GM12872 (cell line): ENCODE data around the gene RABEP2.

ENCODE experiments used
- TF ChIP-seq, protein P1 (sequence below): IDR thresholded peaks from 3 replicates; pipeline ENCODE4 v1.5.1; 2011; ENCODE audit warnings: low read depth, mild to moderate bottlenecking, low read length, moderate library complexity; ENCODE audit not compliant: insufficient read depth

The RABEP2 gene

DNA sequence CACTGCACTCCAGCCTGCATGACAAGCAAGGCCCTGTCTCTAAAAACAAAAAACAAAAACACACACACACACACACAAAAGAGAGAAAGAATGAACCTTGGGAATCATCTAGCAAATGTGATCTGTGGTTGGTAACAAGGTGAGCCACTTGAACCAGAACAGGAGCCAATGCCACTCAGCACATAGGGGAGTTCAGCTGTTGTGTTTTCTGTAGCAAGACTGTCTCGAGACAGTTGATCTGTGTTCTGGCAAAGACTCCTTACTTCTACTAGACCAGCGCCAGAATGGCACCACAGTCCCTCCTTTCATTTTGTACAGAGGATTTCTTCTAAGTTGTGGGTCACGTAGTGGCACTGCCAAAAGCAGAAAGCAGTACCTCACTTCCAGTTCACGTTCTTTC lies 26.1 kb downstream of the RABEP2 start:
- TF ChIP-seq, protein P1, sequence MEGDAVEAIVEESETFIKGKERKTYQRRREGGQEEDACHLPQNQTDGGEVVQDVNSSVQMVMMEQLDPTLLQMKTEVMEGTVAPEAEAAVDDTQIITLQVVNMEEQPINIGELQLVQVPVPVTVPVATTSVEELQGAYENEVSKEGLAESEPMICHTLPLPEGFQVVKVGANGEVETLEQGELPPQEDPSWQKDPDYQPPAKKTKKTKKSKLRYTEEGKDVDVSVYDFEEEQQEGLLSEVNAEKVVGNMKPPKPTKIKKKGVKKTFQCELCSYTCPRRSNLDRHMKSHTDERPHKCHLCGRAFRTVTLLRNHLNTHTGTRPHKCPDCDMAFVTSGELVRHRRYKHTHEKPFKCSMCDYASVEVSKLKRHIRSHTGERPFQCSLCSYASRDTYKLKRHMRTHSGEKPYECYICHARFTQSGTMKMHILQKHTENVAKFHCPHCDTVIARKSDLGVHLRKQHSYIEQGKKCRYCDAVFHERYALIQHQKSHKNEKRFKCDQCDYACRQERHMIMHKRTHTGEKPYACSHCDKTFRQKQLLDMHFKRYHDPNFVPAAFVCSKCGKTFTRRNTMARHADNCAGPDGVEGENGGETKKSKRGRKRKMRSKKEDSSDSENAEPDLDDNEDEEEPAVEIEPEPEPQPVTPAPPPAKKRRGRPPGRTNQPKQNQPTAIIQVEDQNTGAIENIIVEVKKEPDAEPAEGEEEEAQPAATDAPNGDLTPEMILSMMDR = no peak

DNA sequence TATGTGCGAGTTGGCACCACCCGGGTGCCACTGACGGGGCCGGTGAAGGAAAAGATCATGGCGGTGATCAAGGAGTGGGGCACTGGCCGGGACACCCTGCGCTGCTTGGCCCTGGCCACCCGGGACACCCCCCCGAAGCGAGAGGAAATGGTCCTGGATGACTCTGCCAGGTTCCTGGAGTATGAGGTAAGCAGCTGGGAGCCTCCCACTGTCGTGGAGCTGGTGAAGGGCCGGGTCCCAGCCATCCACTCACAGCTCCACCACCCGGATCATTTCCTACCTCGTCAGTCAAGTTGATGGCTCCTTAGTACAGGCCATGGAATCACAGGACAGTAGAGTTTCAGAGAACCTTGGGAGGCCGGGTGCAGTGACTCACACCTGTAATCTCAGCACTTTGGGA lies 26.8 kb downstream of the RABEP2 start:
- TF ChIP-seq, protein P1 = no peak

DNA sequence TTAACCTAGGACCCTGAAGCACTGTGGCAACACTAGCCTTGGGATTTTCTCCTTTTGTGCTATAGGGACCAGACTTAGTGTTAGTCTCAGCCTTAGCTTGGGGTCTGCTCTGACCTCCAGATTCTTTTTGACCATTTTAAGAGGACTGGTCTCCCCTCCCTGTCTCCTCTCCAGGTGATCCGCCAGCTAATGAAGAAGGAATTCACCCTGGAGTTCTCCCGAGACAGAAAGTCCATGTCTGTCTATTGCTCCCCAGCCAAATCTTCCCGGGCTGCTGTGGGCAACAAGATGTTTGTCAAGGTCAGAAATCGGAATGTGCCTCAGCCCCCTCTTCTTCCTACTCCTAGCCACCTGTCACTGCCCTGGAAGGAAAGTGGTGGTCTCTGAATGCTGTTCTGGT lies 27.2 kb downstream of the RABEP2 start:
- TF ChIP-seq, protein P1 = no peak

DNA sequence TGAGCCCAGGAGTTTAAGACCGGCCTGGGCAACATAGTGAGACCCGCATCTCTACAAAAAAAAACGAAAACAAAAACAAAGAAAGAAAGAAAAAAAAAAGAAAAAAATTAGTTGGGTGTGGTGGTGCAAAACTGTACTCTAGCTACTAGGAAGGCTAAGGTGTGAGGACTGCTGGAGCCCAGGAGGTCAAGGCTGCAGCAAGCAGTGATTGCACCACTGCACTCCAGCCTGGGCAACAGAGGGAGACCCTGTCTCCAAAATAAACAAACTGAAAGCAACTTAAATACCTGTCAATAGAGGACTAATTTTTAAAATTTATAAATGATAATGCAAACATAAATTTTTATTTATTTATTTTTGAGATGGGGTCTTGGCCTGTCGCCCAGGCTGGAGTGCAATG lies 29.4 kb downstream of the RABEP2 start:
- TF ChIP-seq, protein P1 = no peak

DNA sequence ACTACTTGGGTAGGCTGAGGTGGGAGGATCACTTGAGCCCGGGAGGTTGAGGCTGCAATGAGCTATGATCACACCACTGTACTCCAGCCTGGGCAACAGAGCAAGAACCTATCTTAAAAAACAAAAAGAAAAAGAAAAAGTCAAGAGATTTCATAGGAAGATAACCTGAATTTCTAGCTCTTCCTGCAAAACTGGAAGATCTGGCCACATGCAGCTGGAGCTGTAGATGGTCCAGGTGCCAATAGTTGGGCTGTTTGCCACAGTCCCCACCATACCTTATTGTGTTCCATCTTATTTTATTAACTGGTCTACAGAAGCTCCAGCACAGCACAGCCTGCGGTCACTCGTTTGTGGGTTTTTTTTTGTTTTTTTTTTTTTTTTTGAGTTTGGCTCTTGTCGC lies 31.7 kb downstream of the RABEP2 start:
- TF ChIP-seq, protein P1 = no peak

DNA sequence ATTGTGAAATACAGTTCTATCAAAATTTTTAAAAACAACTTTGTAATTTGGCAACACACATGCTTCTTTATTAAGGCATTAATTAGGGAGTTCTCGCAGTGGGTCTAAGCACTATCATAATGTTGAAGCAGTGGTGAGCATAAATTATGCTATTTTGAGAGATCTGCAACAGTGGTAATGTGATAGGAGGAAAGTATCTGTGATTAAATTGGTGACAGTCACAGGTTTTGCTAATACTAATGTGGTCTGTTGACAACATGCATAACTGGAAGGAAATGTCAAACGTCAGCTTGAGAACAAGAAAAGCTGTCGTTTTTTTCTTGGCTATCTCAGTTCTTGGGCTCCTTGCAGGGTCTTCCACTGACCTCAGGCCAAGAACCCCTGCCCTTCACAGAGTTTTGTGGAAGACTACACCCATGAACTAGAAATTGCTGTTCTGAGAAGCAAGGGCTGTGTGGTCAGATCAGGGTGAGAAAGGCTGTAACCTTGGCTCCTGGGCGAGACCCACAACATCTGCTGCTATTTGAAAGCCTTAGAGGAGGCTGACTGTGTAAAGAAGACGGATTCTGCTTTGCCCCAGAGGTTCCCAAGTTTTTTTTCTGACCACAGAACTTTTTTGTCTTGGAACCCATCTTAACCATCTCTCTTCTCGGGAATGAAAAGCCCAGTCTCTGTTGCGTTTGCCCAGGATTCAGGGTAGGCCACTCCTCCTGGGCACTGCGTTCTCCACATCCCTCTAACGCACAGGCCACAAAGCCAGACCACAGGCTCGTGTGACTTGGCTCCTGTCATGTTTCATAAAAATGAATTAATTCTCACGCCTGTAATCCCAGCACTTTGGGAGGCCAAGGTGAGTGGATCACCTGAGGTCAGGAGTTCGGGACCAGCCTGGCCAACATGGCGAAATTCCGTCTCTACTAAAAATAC lies 32.8 kb downstream of the RABEP2 start:
- TF ChIP-seq, protein P1 = no peak

DNA sequence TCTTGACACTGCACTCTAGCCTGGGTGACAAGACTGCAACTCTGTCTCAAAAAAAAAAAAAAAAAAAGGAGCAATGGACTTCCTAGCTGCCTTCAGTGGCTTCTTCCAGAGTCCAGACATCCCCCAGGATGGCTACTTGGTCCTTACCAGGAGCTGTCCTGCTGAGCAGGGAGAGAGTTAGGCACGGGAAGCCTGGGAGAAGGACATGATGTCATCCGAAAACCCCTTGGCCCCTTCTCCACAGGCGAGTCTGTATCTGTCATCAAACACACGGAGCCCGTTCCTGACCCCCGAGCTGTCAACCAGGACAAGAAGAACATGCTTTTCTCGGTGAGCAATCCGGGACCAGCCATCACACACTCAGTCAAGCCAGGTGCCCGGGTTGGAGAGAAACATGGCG lies 38.1 kb downstream of the RABEP2 start:
- TF ChIP-seq, protein P1 = no peak
